HL-60 (cell line): ENCODE data around the gene DLX3.

Source experiments
- DNase-seq, 2 experiments: peaks; one replicate each; pipeline ENCODE4 v3.0.0-alpha.2; 2010 to 2020; ENCODE audit warnings: low read depth in 1 of 2, low spot score in 1 of 2
- H3K27ac ChIP-seq: fragments of 250-450 bp; sonication (Bioruptor Pico); replicated peaks from 2 replicates; pipeline ENCODE4 v1.5.1; 2020; ENCODE audit warnings: mild to moderate bottlenecking, moderate library complexity
- H3K27me3 ChIP-seq: fragments of 250-450 bp; sonication (Bioruptor Pico); 2 replicates; pipeline ENCODE4 v1.5.1; 2021; ENCODE audit warnings: mild to moderate bottlenecking, moderate library complexity; ENCODE audit not compliant: insufficient read depth, poor library complexity, severe bottlenecking
- H3K4me3 ChIP-seq: replicated peaks from 2 replicates; pipeline ENCODE4 v1.5.1; 2011; ENCODE audit warnings: mild to moderate bottlenecking, control low read depth, low read length; ENCODE audit not compliant: insufficient read depth
- CTCF ChIP-seq: IDR thresholded peaks from one replicate; pipeline ENCODE4 v1.5.1; 2011; ENCODE audit warnings: low read length, control low read depth, inconsistent platforms; ENCODE audit not compliant: insufficient read depth
- GABPA ChIP-seq: IDR thresholded peaks from 2 replicates; pipeline ENCODE4 v1.6.1; 2012; ENCODE audit warnings: low read depth
- POLR2AphosphoS5 ChIP-seq: IDR thresholded peaks from 2 replicates; pipeline ENCODE4 v1.6.1; 2012; ENCODE audit warnings: low read depth
- SPI1 ChIP-seq: IDR thresholded peaks from 2 replicates; pipeline ENCODE4 v1.6.1; 2012; ENCODE audit warnings: low read depth, mild to moderate bottlenecking, borderline replicate concordance
- TF ChIP-seq, protein P1 (sequence below): IDR thresholded peaks from 2 replicates; pipeline ENCODE4 v1.6.1; 2012; ENCODE audit warnings: low read depth; ENCODE audit not compliant: insufficient replicate concordance

DLX3 gene

DNA sequence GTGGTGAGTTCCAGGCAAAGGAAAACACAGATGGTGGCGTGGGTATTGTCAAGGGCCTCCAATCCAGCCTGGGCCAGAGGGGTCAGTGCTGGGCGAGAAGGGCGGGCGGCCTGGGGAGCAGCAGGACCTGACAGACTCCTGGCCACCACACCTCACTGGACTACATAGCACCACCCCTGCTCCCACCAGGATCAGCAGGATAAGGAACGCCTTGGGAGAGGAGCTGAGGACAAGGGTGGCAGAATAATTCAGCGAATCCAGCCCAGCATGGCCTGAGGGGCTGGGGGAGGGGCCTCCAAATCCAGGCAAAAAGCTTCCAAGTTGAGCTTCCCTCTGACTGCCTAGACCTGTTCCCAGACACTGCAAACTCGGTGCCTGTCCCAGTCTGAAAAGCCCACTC lies 19.5 kb downstream of the DLX3 start:
- no peak for TF ChIP-seq CTCF
- Histone ChIP-seq H3K27ac (no peak overlapping the region), H3K27me3 (peaks cover 51% of the 10 kb centered on the region), H3K4me3 (no peak overlapping the region)
- no peak for DNase-seq

GRCh38 chr17:49973271-49973615 lies 21.8 kb downstream of the DLX3 start:
- Histone ChIP-seq H3K27me3 (peaks cover 65% of the 10 kb centered on the region), H3K4me3 (no peak overlapping the region), H3K27ac (no peak overlapping the region)
- no peak for TF ChIP-seq POLR2AphosphoS5
- DNase-seq: no peak

DNA sequence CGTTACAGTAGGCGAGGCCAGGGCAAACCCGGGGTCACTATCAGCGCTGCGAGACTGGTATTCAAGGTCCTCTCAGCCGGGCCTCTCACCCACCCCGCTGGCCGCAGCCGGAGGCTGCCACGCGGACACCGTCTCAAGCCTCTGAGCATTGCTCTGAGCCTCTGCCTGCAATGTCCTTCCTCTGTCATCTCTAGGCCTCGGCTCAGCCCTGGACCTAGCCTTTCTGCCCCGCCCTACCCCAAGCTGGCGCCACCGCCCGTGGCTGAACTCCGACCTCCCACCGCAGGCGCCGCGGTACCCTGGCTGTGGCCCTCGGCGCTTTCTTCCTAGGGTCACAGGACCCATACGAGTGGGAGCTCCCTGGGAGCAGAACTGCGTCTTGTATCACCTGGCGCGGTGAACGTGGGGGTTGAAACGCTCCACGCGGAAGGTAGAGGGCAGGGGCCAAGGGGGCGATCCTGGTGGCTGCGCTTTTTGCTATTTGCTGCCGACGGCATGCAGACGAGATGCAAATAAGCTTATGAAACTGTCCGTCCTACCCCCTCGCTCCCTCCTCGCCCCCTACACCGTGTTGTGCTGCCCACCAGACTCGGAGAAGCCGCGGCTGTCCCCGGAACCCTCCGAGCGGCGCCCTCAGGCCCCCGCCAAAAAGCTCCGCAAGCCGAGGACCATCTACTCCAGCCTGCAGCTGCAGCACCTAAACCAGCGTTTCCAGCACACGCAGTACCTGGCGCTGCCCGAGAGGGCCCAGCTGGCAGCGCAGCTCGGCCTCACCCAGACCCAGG lies 22.3 kb downstream of the DLX3 start:
- H3K27ac ChIP-seq: no peak overlapping the region
- H3K27me3 ChIP-seq: peaks cover 65% of the 10 kb centered on the region
- TF ChIP-seq GABPA (no peak), SPI1 (no peak), POLR2AphosphoS5 (no peak), CTCF (no peak)
- TF ChIP-seq, protein P1, sequence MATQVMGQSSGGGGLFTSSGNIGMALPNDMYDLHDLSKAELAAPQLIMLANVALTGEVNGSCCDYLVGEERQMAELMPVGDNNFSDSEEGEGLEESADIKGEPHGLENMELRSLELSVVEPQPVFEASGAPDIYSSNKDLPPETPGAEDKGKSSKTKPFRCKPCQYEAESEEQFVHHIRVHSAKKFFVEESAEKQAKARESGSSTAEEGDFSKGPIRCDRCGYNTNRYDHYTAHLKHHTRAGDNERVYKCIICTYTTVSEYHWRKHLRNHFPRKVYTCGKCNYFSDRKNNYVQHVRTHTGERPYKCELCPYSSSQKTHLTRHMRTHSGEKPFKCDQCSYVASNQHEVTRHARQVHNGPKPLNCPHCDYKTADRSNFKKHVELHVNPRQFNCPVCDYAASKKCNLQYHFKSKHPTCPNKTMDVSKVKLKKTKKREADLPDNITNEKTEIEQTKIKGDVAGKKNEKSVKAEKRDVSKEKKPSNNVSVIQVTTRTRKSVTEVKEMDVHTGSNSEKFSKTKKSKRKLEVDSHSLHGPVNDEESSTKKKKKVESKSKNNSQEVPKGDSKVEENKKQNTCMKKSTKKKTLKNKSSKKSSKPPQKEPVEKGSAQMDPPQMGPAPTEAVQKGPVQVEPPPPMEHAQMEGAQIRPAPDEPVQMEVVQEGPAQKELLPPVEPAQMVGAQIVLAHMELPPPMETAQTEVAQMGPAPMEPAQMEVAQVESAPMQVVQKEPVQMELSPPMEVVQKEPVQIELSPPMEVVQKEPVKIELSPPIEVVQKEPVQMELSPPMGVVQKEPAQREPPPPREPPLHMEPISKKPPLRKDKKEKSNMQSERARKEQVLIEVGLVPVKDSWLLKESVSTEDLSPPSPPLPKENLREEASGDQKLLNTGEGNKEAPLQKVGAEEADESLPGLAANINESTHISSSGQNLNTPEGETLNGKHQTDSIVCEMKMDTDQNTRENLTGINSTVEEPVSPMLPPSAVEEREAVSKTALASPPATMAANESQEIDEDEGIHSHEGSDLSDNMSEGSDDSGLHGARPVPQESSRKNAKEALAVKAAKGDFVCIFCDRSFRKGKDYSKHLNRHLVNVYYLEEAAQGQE: no peak
- H3K4me3 ChIP-seq: no peak overlapping the region
- no peak for DNase-seq

- Histone ChIP-seq H3K27ac (no peak overlapping the region), H3K4me3 (no peak overlapping the region)
Observed at GRCh38 chr17:49971848-49972485, 23.1 kb downstream of the DLX3 start.

More at GRCh38 chr17:49971848-49972485, 23.1 kb downstream of the DLX3 start:
- DNase-seq: peak in 1 of 2 experiments; percentile 43
- TF ChIP-seq SPI1 (no peak), POLR2AphosphoS5 (no peak), GABPA (no peak), CTCF (no peak)
- H3K27me3 ChIP-seq: peaks cover 65% of the 10 kb centered on the region
